Left lung (tissue), 10 donors: Measurements from ENCODE around the gene CEACAM21. TPM values are rescaled to one million over a fixed set of nuclear protein-coding genes. Genes with fewer than 3 reads are reported as not detected.
A peak's percentile ranks its signal among the peaks of the same experiment; 100 is the strongest.

ENCODE experiments used
- ATAC-seq: fragments of 200-7000 bp; cut with Tn5 transposase; one replicate; pipeline ENCODE4 v1.9.1; 2020; ENCODE audit warnings: moderate library complexity
- DNase-seq, 4 donors: peaks; one replicate each; pipeline ENCODE4 v3.0.0-alpha.2; 2013 to 2020
- H3K27ac ChIP-seq, 2 donors: fragments of 200-600 bp; sonication (generic) in 1 of 2; one replicate each; pipeline versions ENCODE4 v1.5.0 to v1.8.0; 2020 to 2021
- H3K27me3 ChIP-seq, 2 donors: fragments of 200-600 bp; sonication (generic) in 1 of 2; one replicate each; pipeline versions ENCODE4 v1.5.0 to v1.8.0; 2020 to 2021
- H3K36me3 ChIP-seq, 2 donors: fragments of 200-600 bp; sonication (generic) in 1 of 2; one replicate each; pipeline versions ENCODE4 v1.5.0 to v1.8.0; 2020 to 2021
- H3K4me1 ChIP-seq, 2 donors: fragments of 200-600 bp; one replicate each; pipeline ENCODE4 v1.8.0; 2021
- H3K4me3 ChIP-seq, 2 donors: fragments of 200-600 bp; sonication (generic) in 1 of 2; one replicate each; pipeline versions ENCODE4 v1.5.0 to v1.8.0; 2020 to 2021; ENCODE audit warnings: mild to moderate bottlenecking in 1 of 2
- H3K9me3 ChIP-seq, 2 donors: fragments of 200-600 bp; sonication (generic) in 1 of 2; one replicate each; pipeline versions ENCODE4 v1.5.0 to v1.8.0; 2020 to 2021
- intact Hi-C, 2 donors: fragments of 100-400 bp; cut with DNase I; formaldehyde crosslinking; loops; one replicate each; pipeline versions ENCODE4 v1.11.2 to v1.14.2; 2022
- polyA plus RNA-seq, 6 donors: library from polyadenylated mRNA; unstranded; fragments of 120-200 nt; gene quantifications; one replicate each; pipeline ENCODE4 v1.2.1, GENCODE V29; 2013; ENCODE audit not compliant: insufficient read length in 6 of 6
- total RNA-seq, 2 donors: library from RNA; stranded (reverse); fragmentation: NEBNext Ultra II Directional; extraction: Animal tissue kit (Norgen Biotek cat#: 25700); gene quantifications; one replicate each; pipeline ENCODE4 v1.2.1, GENCODE V29; 2021
- TF ChIP-seq, protein P1 (sequence below), 2 donors: fragments of 200-600 bp; sonication (generic) in 1 of 2; IDR thresholded peaks; one replicate each; pipeline versions ENCODE4 v1.5.0 to v1.8.0; 2021; ENCODE audit warnings: antibody characterized with exemption in 2 of 2
- donor health status: DM: no; HTN: yes; CAD: no.
- donor health status: DM: no; HTN: no; CAD: no.

CEACAM21 gene
- total and polyA plus RNA-seq, 8 donors: 3.9 to 8.9 (median 7.1) TPM

DNA sequence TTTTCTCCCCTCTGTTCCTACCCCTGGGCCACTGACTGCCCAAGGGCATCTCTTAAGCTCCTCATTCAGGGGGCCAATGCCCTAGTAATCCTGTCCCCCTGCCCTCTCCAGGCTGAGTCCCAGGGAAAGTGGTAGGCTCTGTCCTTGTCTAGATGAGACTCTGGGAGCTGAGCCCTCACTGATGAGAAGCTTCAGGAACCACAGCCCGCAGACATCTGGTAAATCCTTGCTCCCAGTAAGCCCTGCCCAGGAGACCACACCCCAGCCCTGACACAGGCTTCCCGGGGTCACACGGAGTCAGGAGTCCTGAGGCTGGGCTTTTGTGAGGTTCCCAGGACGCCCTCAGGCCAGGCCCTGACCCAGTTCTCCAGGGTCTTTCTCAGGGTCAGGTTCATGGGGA is 49.0 kb downstream of the CEACAM21 start:
- peaks cover 0 to 68% of the 10 kb centered on the region in 2 donors for H3K4me1 ChIP-seq
- ATAC-seq (no peak), DNase-seq (no peak)
- H3K9me3 ChIP-seq: peaks cover 0 to 2% of the 10 kb centered on the region in 2 donors
- TF ChIP-seq, protein P1, sequence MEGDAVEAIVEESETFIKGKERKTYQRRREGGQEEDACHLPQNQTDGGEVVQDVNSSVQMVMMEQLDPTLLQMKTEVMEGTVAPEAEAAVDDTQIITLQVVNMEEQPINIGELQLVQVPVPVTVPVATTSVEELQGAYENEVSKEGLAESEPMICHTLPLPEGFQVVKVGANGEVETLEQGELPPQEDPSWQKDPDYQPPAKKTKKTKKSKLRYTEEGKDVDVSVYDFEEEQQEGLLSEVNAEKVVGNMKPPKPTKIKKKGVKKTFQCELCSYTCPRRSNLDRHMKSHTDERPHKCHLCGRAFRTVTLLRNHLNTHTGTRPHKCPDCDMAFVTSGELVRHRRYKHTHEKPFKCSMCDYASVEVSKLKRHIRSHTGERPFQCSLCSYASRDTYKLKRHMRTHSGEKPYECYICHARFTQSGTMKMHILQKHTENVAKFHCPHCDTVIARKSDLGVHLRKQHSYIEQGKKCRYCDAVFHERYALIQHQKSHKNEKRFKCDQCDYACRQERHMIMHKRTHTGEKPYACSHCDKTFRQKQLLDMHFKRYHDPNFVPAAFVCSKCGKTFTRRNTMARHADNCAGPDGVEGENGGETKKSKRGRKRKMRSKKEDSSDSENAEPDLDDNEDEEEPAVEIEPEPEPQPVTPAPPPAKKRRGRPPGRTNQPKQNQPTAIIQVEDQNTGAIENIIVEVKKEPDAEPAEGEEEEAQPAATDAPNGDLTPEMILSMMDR (IDR thresholded peaks at IDR 0.05): no peak
- H3K27ac ChIP-seq: peak overlapping the region in 1 of 2 donors; percentile 76
- intact Hi-C loops: no loop called here
- peaks cover 0 to 26% of the 10 kb centered on the region in 2 donors for H3K27me3 ChIP-seq
- H3K36me3 ChIP-seq: no peaks in the 10 kb centered on the region
- peak overlapping the region in 1 of 2 donors; percentile 38 for H3K4me3 ChIP-seq

DNA sequence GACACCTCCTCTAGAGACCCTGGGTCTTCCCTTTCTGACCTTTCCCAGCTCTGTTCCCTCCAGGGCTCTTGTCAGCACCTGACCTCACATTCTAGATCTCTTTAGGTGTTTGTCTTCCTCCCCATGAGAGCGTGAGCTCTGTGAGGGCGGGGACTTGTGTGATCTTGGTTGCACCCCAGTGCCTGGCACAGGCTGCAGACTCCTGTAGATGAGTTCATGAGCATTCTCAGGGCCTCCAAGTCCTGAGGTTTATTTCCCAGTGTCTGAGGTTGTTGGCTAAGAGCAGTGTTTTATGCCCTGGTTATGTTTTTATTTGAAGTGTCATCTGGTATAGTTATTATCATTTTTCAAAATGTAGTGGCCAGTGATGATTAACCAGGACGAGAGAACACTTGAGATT is 50.3 kb downstream of the CEACAM21 start:
- Histone ChIP-seq H3K36me3 (no peaks in the 10 kb centered on the region), H3K9me3 (peaks cover 0 to 16% of the 10 kb centered on the region in 2 donors), H3K27me3 (peaks cover 0 to 18% of the 10 kb centered on the region in 2 donors), H3K4me1 (peaks cover 0 to 55% of the 10 kb centered on the region in 2 donors), H3K4me3 (peak overlapping the region in 1 of 2 donors; percentile 47), H3K27ac (peak overlapping the region in 1 of 2 donors; percentile 83)
- DNase-seq: no peak
- intact Hi-C loops: no loop called here
- peak; percentile 66 for ATAC-seq
- TF ChIP-seq, protein P1 (IDR thresholded peaks at IDR 0.05): no peak

GRCh38 chr19:41626877-41627276 is 50.9 kb downstream of the CEACAM21 start, which contains the start of gene CEACAM4:
TSS of gene CEACAM4 (minus strand) at chr19:41627074. CDS start at chr19:41626963, 111 bp downstream.
- no peaks in the 10 kb centered on the region for H3K36me3 ChIP-seq
- intact Hi-C loops: no loop called here
- peaks cover 0 to 18% of the 10 kb centered on the region in 2 donors for H3K27me3 ChIP-seq
- TF ChIP-seq, protein P1 (IDR thresholded peaks at IDR 0.05): no peak
- peak within 1 kb of the TSS in 1 of 2 donors; percentile 47 for H3K4me3 ChIP-seq
- peak; percentile 92 for ATAC-seq
- H3K9me3 ChIP-seq: peaks cover 0 to 20% of the 10 kb centered on the region in 2 donors
- peak within 1 kb of the TSS in 1 of 2 donors; percentile 83 for H3K27ac ChIP-seq
- peak in 2 of 4 donors; percentile 82 to 92 for DNase-seq
- peaks cover 0 to 49% of the 10 kb centered on the region in 2 donors for H3K4me1 ChIP-seq

GRCh38 chr19:41627966-41628675 is 52.2 kb downstream of the CEACAM21 start:
- TF ChIP-seq, protein P1 (IDR thresholded peaks at IDR 0.05): no peak
- DNase-seq: no peak
- peak overlapping the region in 1 of 2 donors; percentile 83 for H3K27ac ChIP-seq
- H3K27me3 ChIP-seq: peaks cover 0 to 26% of the 10 kb centered on the region in 2 donors
- intact Hi-C loops: no loop called here
- H3K9me3 ChIP-seq: peaks cover 0 to 21% of the 10 kb centered on the region in 2 donors
- no peaks in the 10 kb centered on the region for H3K36me3 ChIP-seq
- H3K4me3 ChIP-seq: no peak overlapping the region
- ATAC-seq: no peak
- H3K4me1 ChIP-seq: peaks cover 0 to 36% of the 10 kb centered on the region in 2 donors

Other genes starting within 250 kb of the CEACAM21 start
- 10 to 100 TPM; 73.1 to 98.0 TPM for gene TGFB1, start 222.2 kb upstream of the CEACAM21 start, total RNA-seq
- 10 to 100 TPM; 29.8 to 46.6 (median 37.7) TPM for gene TGFB1, start 222.2 kb upstream of the CEACAM21 start, polyA plus RNA-seq
- gene B9D2, start 212.0 kb upstream of the CEACAM21 start, total RNA-seq: 1 to 10 TPM; 7.8 to 8.8 TPM
- 1 to 10 TPM; 6.6 to 8.6 (median 7.5) TPM for gene B9D2, start 212.0 kb upstream of the CEACAM21 start, polyA plus RNA-seq
- gene TMEM91, start 199.6 kb upstream of the CEACAM21 start, total RNA-seq: 10 to 100 TPM; 10.1 to 14.3 TPM
- gene TMEM91, start 199.6 kb upstream of the CEACAM21 start, polyA plus RNA-seq: 10 to 100 TPM; 12.1 to 22.0 (median 20.0) TPM
- 10 to 100 TPM; 10.3 to 17.4 TPM for gene EXOSC5, start 178.8 kb upstream of the CEACAM21 start, total RNA-seq
- 10 to 100 TPM; 13.9 to 19.5 (median 15.2) TPM for gene EXOSC5, start 178.8 kb upstream of the CEACAM21 start, polyA plus RNA-seq
- 10 to 100 TPM; 12.1 to 17.8 TPM for gene BCKDHA, start 178.3 kb upstream of the CEACAM21 start, total RNA-seq
- gene BCKDHA, start 178.3 kb upstream of the CEACAM21 start, polyA plus RNA-seq: 10 to 100 TPM; 30.0 to 35.4 (median 32.4) TPM
- 10 to 100 TPM; 21.8 to 41.5 TPM for gene B3GNT8, start 148.8 kb upstream of the CEACAM21 start, total RNA-seq
- 1 to 10 TPM; 2.5 to 9.6 (median 5.1) TPM for gene B3GNT8, start 148.8 kb upstream of the CEACAM21 start, polyA plus RNA-seq
- 10 to 100 TPM; 58.3 to 58.5 TPM for gene DMAC2, start 136.3 kb upstream of the CEACAM21 start, total RNA-seq
- 10 to 100 TPM; 48.4 to 64.6 (median 58.4) TPM for gene DMAC2, start 136.3 kb upstream of the CEACAM21 start, polyA plus RNA-seq
- gene ERICH4, start 133.0 kb upstream of the CEACAM21 start, total RNA-seq: not detected
- 1 to 10 TPM in 1 of 6 donors, under 1 TPM in 5; 0.55 to 1.1 (median 0.79) TPM for gene ERICH4, start 133.0 kb upstream of the CEACAM21 start, polyA plus RNA-seq
- gene CEACAM4, start 50.9 kb downstream of the CEACAM21 start, total RNA-seq: 10 to 100 TPM in 1 of 2 donors, 1 to 10 TPM in 1; 2.7 to 13.7 TPM
- under 1 TPM in 3 of 6 donors, not detected in 3; 0.13 to 0.28 (median 0.24) TPM for gene CEACAM4, start 50.9 kb downstream of the CEACAM21 start, polyA plus RNA-seq
- under 1 TPM; 0.18 to 0.44 TPM for gene CEACAM7, start 112.1 kb downstream of the CEACAM21 start, total RNA-seq
- gene CEACAM7, start 112.1 kb downstream of the CEACAM21 start, polyA plus RNA-seq: under 1 TPM in 4 of 6 donors, not detected in 2; 0.09 to 0.23 (median 0.10) TPM
- 10 to 100 TPM; 21.2 to 31.1 TPM for gene CEACAM5, start 132.5 kb downstream of the CEACAM21 start, total RNA-seq
- under 1 TPM; 0.10 to 0.34 (median 0.14) TPM for gene CEACAM5, start 132.5 kb downstream of the CEACAM21 start, polyA plus RNA-seq
- gene CEACAM6, start 179.4 kb downstream of the CEACAM21 start, total RNA-seq: 1,000 to 10,000 TPM in 1 of 2 donors, 100 to 1,000 TPM in 1; 367 to 1,560 TPM
- gene CEACAM6, start 179.4 kb downstream of the CEACAM21 start, polyA plus RNA-seq: 1 to 10 TPM; 2.1 to 3.7 (median 3.3) TPM
- 1 to 10 TPM in 1 of 2 donors, under 1 TPM in 1; 0.87 to 8.6 TPM for gene CEACAM3, start 220.4 kb downstream of the CEACAM21 start, total RNA-seq
- under 1 TPM in 3 of 6 donors, not detected in 3; 0.12 to 0.38 (median 0.34) TPM for gene CEACAM3, start 220.4 kb downstream of the CEACAM21 start, polyA plus RNA-seq